Skeletal muscle cell (primary cell): ENCODE results near the gene FZR1.
"Not testable (repeated sequence)": the region's sequence is repeated elsewhere in the genome, so short reads cannot be mapped to it uniquely, and the experiment has no call there.

Experiments used
- DNase-seq: peaks from one replicate; pipeline ENCODE4 v3.0.0-alpha.2; 2010; ENCODE audit warnings: low read depth
- H3K4me3 ChIP-seq: 2 replicates; pipeline ENCODE4 v1.5.1; 2011; ENCODE audit warnings: low read depth, mild to moderate bottlenecking, control low read depth, low read length, moderate library complexity

FZR1 gene

DNA sequence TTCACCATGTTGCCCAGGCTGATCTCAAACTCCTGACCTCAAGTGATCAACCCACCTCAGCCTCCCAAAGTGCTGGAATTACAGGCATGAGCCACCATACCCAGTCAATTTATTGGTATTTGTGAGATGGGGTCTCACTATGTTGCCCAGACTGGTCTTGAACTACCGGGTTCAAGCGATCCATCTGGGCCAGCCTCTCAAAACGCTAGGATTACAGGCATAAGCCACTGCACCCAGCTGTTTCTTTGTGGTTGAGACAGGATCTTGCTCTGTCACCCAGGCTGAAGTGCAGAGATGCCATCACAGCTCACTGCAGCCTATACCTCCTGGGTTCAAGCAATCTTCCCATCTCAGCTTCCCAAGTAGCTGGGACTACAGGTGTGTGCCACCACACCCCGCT is 75.7 kb downstream of the FZR1 start:
- not testable (repeated sequence) for DNase-seq, H3K4me3 ChIP-seq

DNA sequence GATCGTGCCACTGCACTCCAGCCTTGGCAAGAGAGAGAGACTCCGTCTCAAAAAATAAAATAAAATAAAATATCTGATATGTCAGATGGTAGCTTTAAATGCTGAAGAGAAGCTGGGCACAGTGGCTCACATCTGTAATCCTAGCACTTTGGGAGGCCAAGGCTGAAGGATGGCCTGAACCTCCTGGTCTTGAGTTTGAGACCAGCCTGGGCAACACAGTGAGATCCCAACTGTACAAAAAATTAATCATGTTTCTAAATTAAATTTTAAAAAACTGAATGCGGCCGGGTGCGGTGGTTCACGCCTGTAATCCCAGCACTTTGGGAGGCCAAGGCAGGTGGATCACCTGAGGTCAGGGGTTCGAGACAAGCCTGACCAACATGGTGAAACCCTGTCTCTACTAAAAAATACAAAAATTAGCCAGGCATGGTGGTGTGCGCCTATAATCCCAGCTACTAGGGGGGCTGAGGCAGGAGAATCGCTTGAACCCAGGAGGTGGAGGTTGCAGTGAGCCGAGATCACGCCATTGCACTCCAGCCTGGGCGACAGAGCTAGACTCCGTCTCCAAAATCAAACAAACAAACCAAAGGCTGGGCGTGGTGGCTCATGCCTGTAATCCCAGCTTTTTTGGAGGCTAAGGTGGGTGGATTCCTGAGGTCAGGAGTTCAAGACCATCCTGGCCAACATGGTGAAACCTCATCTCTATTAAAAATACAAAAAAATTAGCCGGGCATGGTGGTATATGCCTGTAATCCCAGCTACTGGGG is 78.1 kb downstream of the FZR1 start:
- H3K4me3 ChIP-seq, DNase-seq: not testable (repeated sequence)

DNA sequence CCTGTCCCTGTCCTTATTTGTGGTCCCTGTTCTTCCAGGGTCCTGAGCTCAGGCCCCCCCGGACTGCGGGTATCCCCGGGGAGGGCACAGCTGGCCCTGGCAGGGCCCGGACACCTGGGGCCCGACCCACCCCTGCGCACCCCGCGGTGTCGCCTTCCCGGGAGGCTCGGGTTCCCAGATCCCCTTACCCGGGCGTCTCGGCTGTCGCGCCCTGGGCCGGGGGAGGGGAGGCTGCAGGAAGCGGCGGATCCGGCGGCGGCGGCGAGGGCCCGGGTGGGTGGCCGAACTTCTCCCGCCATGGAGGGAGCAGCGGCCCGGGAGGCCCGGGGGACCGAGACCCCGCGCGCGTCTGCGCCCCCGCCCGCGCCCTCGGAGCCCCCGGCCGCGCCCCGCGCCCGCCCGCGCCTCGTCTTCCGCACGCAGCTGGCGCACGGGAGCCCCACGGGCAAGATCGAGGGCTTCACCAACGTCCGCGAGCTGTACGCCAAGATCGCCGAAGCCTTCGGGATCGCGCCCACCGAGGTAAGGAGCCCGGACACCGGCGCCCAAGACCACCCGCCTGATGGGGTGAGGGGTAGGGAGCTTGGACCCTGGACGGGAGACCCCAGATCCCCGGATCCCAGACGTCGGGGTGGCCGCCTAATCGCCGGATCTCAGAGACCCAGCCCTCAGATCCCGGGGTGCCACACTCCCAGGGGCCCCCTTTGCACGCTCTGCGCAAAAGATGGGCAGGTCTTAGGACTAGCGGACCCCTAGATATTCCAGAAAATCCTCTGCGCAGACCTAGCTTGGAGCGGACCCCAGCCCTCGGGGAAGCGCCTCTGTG is 79.4 kb downstream of the FZR1 start, which contains the start of gene GIPC3:
TSS of gene GIPC3 (plus strand) at position 178 of the 826 bp plus-strand sequence. CDS start at position 298, 120 bp downstream.
- H3K4me3 ChIP-seq, result peak within 1 kb of the TSS; percentile 36

DNA sequence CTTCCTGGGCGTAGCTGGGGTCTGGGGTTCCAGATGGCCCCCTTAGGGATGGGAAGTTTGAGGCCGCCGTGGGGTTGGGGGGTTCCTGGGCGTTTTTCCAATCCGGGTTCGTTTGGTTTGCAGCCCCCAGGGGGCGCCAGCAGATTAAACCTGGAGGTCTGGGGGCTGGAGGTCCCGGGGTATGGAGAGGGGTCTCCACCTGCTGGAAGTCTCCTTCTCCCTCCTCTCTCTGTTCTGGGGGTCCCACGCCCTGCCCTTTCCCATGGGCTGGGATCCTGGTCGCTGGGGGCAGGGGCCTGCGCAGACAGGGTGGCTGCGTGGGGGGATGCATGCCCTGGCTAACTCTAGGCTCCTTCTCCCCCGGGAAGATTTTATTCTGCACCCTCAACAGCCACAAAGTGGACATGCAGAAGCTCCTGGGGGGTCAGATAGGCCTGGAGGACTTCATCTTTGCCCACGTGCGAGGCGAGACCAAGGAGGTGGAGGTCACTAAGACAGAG is 80.1 kb downstream of the FZR1 start:
- peak overlapping the region; percentile 36 for H3K4me3 ChIP-seq
- DNase-seq, result no peak

More for the DNA sequence above, 79.4 kb downstream of the FZR1 start, which contains the start of gene GIPC3:
- no peak for DNase-seq

DNA sequence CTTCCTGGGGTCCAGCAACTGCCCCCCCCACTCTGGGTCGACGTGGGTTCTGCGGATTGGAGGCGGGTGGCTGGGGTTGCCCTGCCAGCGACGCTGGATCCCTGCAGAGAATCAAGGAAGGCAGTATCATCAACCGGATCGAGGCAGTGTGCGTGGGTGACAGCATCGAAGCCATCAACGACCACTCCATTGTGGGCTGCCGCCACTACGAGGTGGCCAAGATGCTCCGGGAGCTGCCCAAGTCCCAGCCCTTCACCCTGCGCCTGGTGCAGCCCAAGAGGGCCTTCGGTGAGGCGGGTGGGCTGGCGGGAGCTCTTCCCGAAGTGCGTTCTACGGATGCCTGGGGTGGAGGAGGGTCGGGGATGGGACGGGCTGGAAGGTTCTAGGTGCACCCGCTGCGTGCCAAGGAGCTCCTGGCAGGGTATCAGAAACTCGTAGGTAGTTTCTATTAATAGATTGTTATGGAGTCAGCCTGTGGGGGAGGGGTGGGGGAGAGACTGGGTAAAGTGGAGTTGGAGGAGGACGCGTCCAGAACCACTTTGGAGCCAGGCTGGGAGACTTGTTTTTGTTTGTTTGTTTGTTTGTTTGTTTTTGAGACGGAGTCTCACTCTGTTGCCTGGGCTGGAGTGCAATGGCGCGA is 80.7 kb downstream of the FZR1 start:
- no peak overlapping the region for H3K4me3 ChIP-seq
- DNase-seq, result no peak
